HCT116 (cell line): ENCODE measurements around the gene FMN1.

ENCODE experiments used
- EGR1 ChIP-seq: IDR thresholded peaks from 2 replicates; pipeline ENCODE4 v1.6.1; 2012; ENCODE audit warnings: low read depth
- EZH2 ChIP-seq: fragments of 200-600 bp; sonication (generic); IDR thresholded peaks from 2 replicates; pipeline ENCODE4 v1.6.1; 2017; ENCODE audit warnings: antibody characterized with exemption, mixed run types
- EZH2phosphoT487 ChIP-seq: fragments of 200-600 bp; IDR thresholded peaks from 2 replicates; pipeline ENCODE4 v1.6.1; 2018; ENCODE audit warnings: antibody characterized with exemption, borderline replicate concordance
- FOSL1 ChIP-seq: IDR thresholded peaks from 2 replicates; pipeline ENCODE4 v1.6.1; 2012; ENCODE audit warnings: low read depth
- MAX ChIP-seq: IDR thresholded peaks from 2 replicates; pipeline ENCODE4 v1.6.1; 2012
- POLR2A ChIP-seq: IDR thresholded peaks from 2 replicates; pipeline ENCODE4 v1.7.0; 2011; ENCODE audit warnings: borderline replicate concordance; ENCODE audit not compliant: insufficient read depth, insufficient read length; ENCODE audit errors: extremely low read depth
- RAD21 ChIP-seq: IDR thresholded peaks from 2 replicates; pipeline ENCODE4 v1.6.1; 2012; ENCODE audit warnings: low read depth, mild to moderate bottlenecking
- SIN3A ChIP-seq: IDR thresholded peaks from 2 replicates; pipeline ENCODE4 v1.6.1; 2012; ENCODE audit warnings: low read depth
- SP1 ChIP-seq: IDR thresholded peaks from 2 replicates; pipeline ENCODE4 v1.6.1; 2012; ENCODE audit warnings: low read depth
- YY1 ChIP-seq: IDR thresholded peaks from 2 replicates; pipeline ENCODE4 v1.6.1; 2011; ENCODE audit warnings: low read length, low read depth, moderate library complexity, mild to moderate bottlenecking; ENCODE audit not compliant: insufficient replicate concordance; ENCODE audit errors: extremely low read depth
- ZFX ChIP-seq: fragments of 450-650 bp; IDR thresholded peaks from 2 replicates; pipeline ENCODE4 v1.6.1; 2017
- ZNF274 ChIP-seq: fragments of 200-500 bp; sonication (Bioruptor generic); IDR thresholded peaks from 2 replicates; pipeline ENCODE4 v1.6.1; 2014; ENCODE audit warnings: mild to moderate bottlenecking, low read depth, low read length, inconsistent platforms
- TF ChIP-seq, protein P1 (sequence below), 3 experiments: fragments of 200-600 bp in 1 of 3; sonication (generic) in 1 of 3; IDR thresholded peaks in 2 of 3; conservative IDR thresholded peaks in 1 of 3; 2 replicates each; pipeline ENCODE4 v1.5.1; 2012 to 2017; ENCODE audit warnings: low read depth in 2 of 3, low read length in 2 of 3, antibody characterized with exemption in 1 of 3, borderline replicate concordance in 1 of 3, control low read depth in 1 of 3, mild to moderate bottlenecking in 1 of 3, mixed read lengths in 1 of 3, mixed run types in 1 of 3, moderate library complexity in 1 of 3; ENCODE audit not compliant: insufficient read depth in 1 of 3

DNA sequence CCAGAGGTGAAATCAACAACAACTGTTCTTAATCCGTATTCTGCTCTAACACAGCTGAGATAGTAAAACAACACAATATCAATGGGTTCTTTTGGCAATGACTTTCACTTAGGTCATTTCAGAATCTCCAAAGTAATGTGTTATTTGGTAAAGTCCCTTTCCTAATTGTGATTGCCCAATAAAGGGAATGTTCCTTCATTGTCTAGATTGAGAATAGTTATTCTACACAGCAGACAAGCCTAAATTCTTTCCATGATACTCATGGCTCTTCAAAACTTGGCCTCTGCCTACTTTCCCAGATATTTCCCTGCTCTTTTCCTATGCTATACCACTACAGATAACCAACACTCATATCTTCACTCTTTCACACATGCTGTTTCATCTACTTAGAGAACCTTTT, 219.8 kb downstream of the FMN1 start:
- TF ChIP-seq SIN3A (no peak), MAX (no peak), ZFX (no peak), EZH2 (no peak), ZNF274 (no peak), FOSL1 (no peak), RAD21 (no peak), YY1 (no peak), EZH2phosphoT487 (no peak), SP1 (no peak), EGR1 (no peak), POLR2A (no peak)
- TF ChIP-seq, protein P1, sequence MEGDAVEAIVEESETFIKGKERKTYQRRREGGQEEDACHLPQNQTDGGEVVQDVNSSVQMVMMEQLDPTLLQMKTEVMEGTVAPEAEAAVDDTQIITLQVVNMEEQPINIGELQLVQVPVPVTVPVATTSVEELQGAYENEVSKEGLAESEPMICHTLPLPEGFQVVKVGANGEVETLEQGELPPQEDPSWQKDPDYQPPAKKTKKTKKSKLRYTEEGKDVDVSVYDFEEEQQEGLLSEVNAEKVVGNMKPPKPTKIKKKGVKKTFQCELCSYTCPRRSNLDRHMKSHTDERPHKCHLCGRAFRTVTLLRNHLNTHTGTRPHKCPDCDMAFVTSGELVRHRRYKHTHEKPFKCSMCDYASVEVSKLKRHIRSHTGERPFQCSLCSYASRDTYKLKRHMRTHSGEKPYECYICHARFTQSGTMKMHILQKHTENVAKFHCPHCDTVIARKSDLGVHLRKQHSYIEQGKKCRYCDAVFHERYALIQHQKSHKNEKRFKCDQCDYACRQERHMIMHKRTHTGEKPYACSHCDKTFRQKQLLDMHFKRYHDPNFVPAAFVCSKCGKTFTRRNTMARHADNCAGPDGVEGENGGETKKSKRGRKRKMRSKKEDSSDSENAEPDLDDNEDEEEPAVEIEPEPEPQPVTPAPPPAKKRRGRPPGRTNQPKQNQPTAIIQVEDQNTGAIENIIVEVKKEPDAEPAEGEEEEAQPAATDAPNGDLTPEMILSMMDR (IDR thresholded peaks at IDR 0.05 in 2 of 3, conservative IDR thresholded peaks at IDR 0.05 in 1 of 3; ENCODE audit: borderline replicate concordance in 1 of 3, insufficient read depth in 1 of 3, low read depth in 2 of 3, low read length in 2 of 3) = no peak
